H1 (cell line): ENCODE measurements around the gene TOB1. TPM values are rescaled to one million over a fixed set of nuclear protein-coding genes. Genes with fewer than 3 reads are reported as not detected.

Source experiments
- CTCF ChIA-PET: fragments of 300-600 bp; sonication (Branson Sonifier 250); formaldehyde crosslinking; loops from one replicate; lab custom pipeline; 2021; ENCODE audit not compliant: partially characterized antibody; lab: Charles Lee
- POLR2A ChIA-PET: fragments of 300-600 bp; sonication (Branson Sonifier 250); formaldehyde crosslinking; loops from one replicate; lab custom pipeline; 2021; ENCODE audit warnings: inconsistent platforms; ENCODE audit not compliant: partially characterized antibody; lab: Charles Lee
- DNase-seq, 2 experiments: peaks; one replicate each; pipeline versions ENCODE4 v3.0.0 to v3.0.0-alpha.2; 2010 to 2022; ENCODE audit warnings: low spot score in 2 of 2, low read depth in 1 of 2, mixed read lengths in 1 of 2
- FAIRE-seq: peaks from 2 replicates; lab custom pipeline; 2011; peaks lifted over from hg19 to GRCh38; lab: Jason Lieb, UNC
- H2AFZ ChIP-seq: 2 replicates; pipeline ENCODE4 v1.8.1; 2012; ENCODE audit warnings: low read length, inconsistent platforms
- H2AK5ac ChIP-seq: 2 replicates; pipeline ENCODE4 v1.6.1; 2013; ENCODE audit warnings: low read depth, low read length
- H2BK120ac ChIP-seq: replicated peaks from 2 replicates; pipeline ENCODE3; 2013; ENCODE audit warnings: low read depth, low read length, inconsistent platforms
- H2BK12ac ChIP-seq: 2 replicates; pipeline ENCODE4 v1.6.1; 2013; ENCODE audit warnings: low read depth, low read length
- H2BK15ac ChIP-seq: 2 replicates; pipeline ENCODE4 v1.6.1; 2013; ENCODE audit warnings: low read length
- H2BK20ac ChIP-seq: 2 replicates; pipeline ENCODE4 v1.6.1; 2013; ENCODE audit warnings: low read length
- H2BK5ac ChIP-seq: 2 replicates; pipeline ENCODE4 v1.6.1; 2013; ENCODE audit warnings: low read depth, low read length
- H3K14ac ChIP-seq: 2 replicates; pipeline ENCODE4 v1.6.1; 2013; ENCODE audit warnings: inconsistent platforms; ENCODE audit not compliant: insufficient read length
- H3K18ac ChIP-seq: 2 replicates; pipeline ENCODE4 v1.6.1; 2013; ENCODE audit warnings: low read length; ENCODE audit errors: extremely low read depth
- H3K23ac ChIP-seq: 2 replicates; pipeline ENCODE4 v1.6.1; 2013; ENCODE audit warnings: inconsistent platforms; ENCODE audit not compliant: insufficient read length
- H3K23me2 ChIP-seq: 2 replicates; pipeline ENCODE4 v1.6.1; 2013; ENCODE audit warnings: low read depth, low read length
- H3K27ac ChIP-seq: 2 replicates; pipeline ENCODE4 v1.6.1; 2011; ENCODE audit warnings: low read depth, low read length, inconsistent platforms
- H3K27me3 ChIP-seq, 4 experiments: replicated peaks in 1 of 4; 1 replicate in 1 of 4; 2 replicates in 3 of 4; pipeline versions ENCODE4 v1.6.1 to v1.8.1; 2011 to 2013; ENCODE audit warnings: low read length in 3 of 4, mild to moderate bottlenecking in 3 of 4, inconsistent platforms in 2 of 4, mixed read lengths in 2 of 4, moderate library complexity in 1 of 4; ENCODE audit not compliant: control insufficient read depth in 3 of 4, insufficient read depth in 3 of 4; ENCODE audit errors: extremely low read depth in 1 of 4
- H3K36me3 ChIP-seq, 4 experiments: 2 replicates each; pipeline versions ENCODE4 v1.6.1 to v1.8.1; 2011 to 2013; ENCODE audit warnings: mild to moderate bottlenecking in 4 of 4, low read length in 3 of 4, moderate library complexity in 2 of 4, control low read depth in 1 of 4, inconsistent platforms in 1 of 4; ENCODE audit not compliant: insufficient read depth in 4 of 4, control insufficient read depth in 2 of 4
- H3K4ac ChIP-seq: replicated peaks from 2 replicates; pipeline ENCODE3; 2013; ENCODE audit warnings: low read length, low read depth, mixed read lengths, inconsistent platforms; ENCODE audit not compliant: insufficient read length
- H3K4me1 ChIP-seq, 4 experiments: replicated peaks in 1 of 4; 1 replicate in 1 of 4; 2 replicates in 3 of 4; pipeline versions ENCODE4 v1.6.1 to v1.8.1; 2011 to 2013; ENCODE audit warnings: low read length in 3 of 4, inconsistent platforms in 2 of 4, mixed read lengths in 1 of 4; ENCODE audit not compliant: insufficient read depth in 4 of 4, control insufficient read depth in 3 of 4
- H3K4me2 ChIP-seq, 2 experiments: 2 replicates each; pipeline versions ENCODE4 v1.6.1 to v1.8.1; 2011 to 2013; ENCODE audit warnings: low read depth in 2 of 2, low read length in 2 of 2, control low read depth in 1 of 2, inconsistent platforms in 1 of 2, mild to moderate bottlenecking in 1 of 2; ENCODE audit not compliant: insufficient read depth in 1 of 2
- H3K4me3 ChIP-seq, 4 experiments: fragments of 200-600, 300-600 bp in 1 of 4; sonication (generic), shearing (Covaris generic), sonication (Bioruptor Twin) in 1 of 4; 2 replicates each; pipeline versions ENCODE4 v1.5.1 to v1.8.1; 2011 to 2016; ENCODE audit warnings: low read length in 4 of 4, low read depth in 3 of 4, control low read depth in 2 of 4, inconsistent platforms in 2 of 4, mild to moderate bottlenecking in 2 of 4, mixed read lengths in 1 of 4, moderate library complexity in 1 of 4; ENCODE audit not compliant: insufficient read depth in 2 of 4; ENCODE audit errors: extremely low read depth in 1 of 4
- H3K56ac ChIP-seq: replicated peaks from 2 replicates; pipeline ENCODE3; 2013; ENCODE audit warnings: low read depth, mild to moderate bottlenecking, mixed read lengths, low read length, inconsistent platforms; ENCODE audit not compliant: insufficient read length
- H3K79me1 ChIP-seq: 2 replicates; pipeline ENCODE4 v1.6.1; 2013; ENCODE audit warnings: low read depth, low read length, control low read depth
- H3K79me2 ChIP-seq, 2 experiments: 2 replicates each; pipeline versions ENCODE4 v1.6.1 to v1.8.1; 2012 to 2013; ENCODE audit warnings: low read length in 2 of 2, mild to moderate bottlenecking in 2 of 2, inconsistent platforms in 1 of 2; ENCODE audit not compliant: insufficient read depth in 2 of 2, control insufficient read depth in 1 of 2
- H3K9ac ChIP-seq, 4 experiments: replicated peaks in 1 of 4; 1 replicate in 1 of 4; 2 replicates in 3 of 4; pipeline versions ENCODE4 v1.6.1 to v1.8.1; 2011 to 2013; ENCODE audit warnings: low read depth in 3 of 4, low read length in 3 of 4, control low read depth in 2 of 4, mild to moderate bottlenecking in 2 of 4, moderate library complexity in 2 of 4, inconsistent platforms in 1 of 4; ENCODE audit errors: extremely low read depth in 1 of 4
- H3K9me3 ChIP-seq, 2 experiments: 2 replicates each; pipeline versions ENCODE4 v1.6.1 to v1.8.1; 2012 to 2013; ENCODE audit warnings: mild to moderate bottlenecking in 2 of 2, moderate library complexity in 2 of 2, control low read depth in 1 of 2, inconsistent platforms in 1 of 2, low read depth in 1 of 2, low read length in 1 of 2, mixed read lengths in 1 of 2; ENCODE audit not compliant: insufficient read depth in 2 of 2
- H4K20me1 ChIP-seq, 2 experiments: replicated peaks in 1 of 2; 2 replicates each; pipeline versions ENCODE3 to v1.8.1; 2011 to 2013; ENCODE audit warnings: inconsistent platforms in 2 of 2, low read length in 2 of 2, mild to moderate bottlenecking in 1 of 2; ENCODE audit not compliant: insufficient read depth in 2 of 2, control insufficient read depth in 1 of 2
- H4K5ac ChIP-seq: 2 replicates; pipeline ENCODE4 v1.6.1; 2013; ENCODE audit warnings: low read length, low read depth, mixed read lengths, inconsistent platforms; ENCODE audit not compliant: insufficient read length
- H4K8ac ChIP-seq: 2 replicates; pipeline ENCODE4 v1.8.0; 2013; ENCODE audit warnings: mild to moderate bottlenecking, moderate library complexity, low read length, inconsistent platforms; ENCODE audit not compliant: insufficient read depth; ENCODE audit errors: extremely low read depth
- H4K91ac ChIP-seq: replicated peaks from 2 replicates; pipeline ENCODE3; 2013; ENCODE audit warnings: low read length, mixed read lengths, inconsistent platforms; ENCODE audit not compliant: insufficient read length
- BACH1 ChIP-seq: IDR thresholded peaks from 2 replicates; pipeline ENCODE4 v1.6.1; 2012; ENCODE audit warnings: low read length, improper control_type of control experiment
- JUND ChIP-seq: IDR thresholded peaks from 2 replicates; pipeline ENCODE4 v1.6.1; 2011; ENCODE audit warnings: mild to moderate bottlenecking, improper control_type of control experiment, low read length
- RAD21 ChIP-seq, 2 experiments: IDR thresholded peaks in 1 of 2; conservative IDR thresholded peaks in 1 of 2; 2 replicates each; pipeline ENCODE4 v1.6.1; 2011; ENCODE audit warnings: low read depth in 2 of 2, low read length in 2 of 2, improper control_type of control experiment in 1 of 2, inconsistent platforms in 1 of 2, mild to moderate bottlenecking in 1 of 2, moderate library complexity in 1 of 2
- RXRA ChIP-seq: IDR thresholded peaks from 2 replicates; pipeline ENCODE4 v1.6.1; 2011; ENCODE audit warnings: low read depth, mild to moderate bottlenecking, low read length, moderate library complexity; ENCODE audit not compliant: insufficient read depth
- SIX5 ChIP-seq: IDR thresholded peaks from 2 replicates; pipeline ENCODE4 v1.6.1; 2011; ENCODE audit warnings: mild to moderate bottlenecking, low read depth, low read length
- SP1 ChIP-seq: IDR thresholded peaks from 2 replicates; pipeline ENCODE4 v1.6.1; 2011; ENCODE audit warnings: low read depth, low read length
- SP4 ChIP-seq: IDR thresholded peaks from 2 replicates; pipeline ENCODE4 v1.6.1; 2012; ENCODE audit warnings: low read length, inconsistent platforms
- WGBS, 2 experiments: shearing (Covaris generic) in 1 of 2; methylation state at CpG; one replicate each; pipeline versions ENCODE4 v1.1.6 to v1.1.7; 2013 to 2015; ENCODE audit warnings: low lambda C conversion rate in 2 of 2, mixed read lengths in 2 of 2, inconsistent platforms in 1 of 2, low coverage in 1 of 2, missing lambda C conversion rate in 1 of 2; ENCODE audit not compliant: insufficient replicate concordance in 2 of 2, insufficient coverage in 1 of 2, insufficient read length in 1 of 2; ENCODE audit errors: extremely low coverage in 1 of 2, missing lambda C conversion rate in 1 of 2; 5-methylcytosine and 5-hydroxymethylcytosine counted together
- polyA plus RNA-seq, 7 experiments: library from polyadenylated mRNA; depleted of rRNA in 3 of 7; stranded (reverse) in 5 of 7; unstranded in 2 of 7; fragments of >200 nt in 5 of 7; fragments of 200-250 nt in 2 of 7; gene quantifications; 1 replicate in 5 of 7; 2 replicates in 1 of 7; 4 replicates in 1 of 7; pipeline versions ENCODE4 v1.2.1 to v1.2.3, GENCODE V29; 2011 to 2013; ENCODE audit warnings: missing spikeins in 2 of 7, mixed read lengths in 2 of 7
- total RNA-seq: library from RNA; stranded (reverse); fragmentation: NEBNext Ultra II Directional; extraction: Animal tissue kit (Norgen Biotek cat#: 25700); gene quantifications from 2 replicates; pipeline ENCODE4 v1.2.1, GENCODE V29; 2021

TOB1 gene
- total and polyA plus RNA-seq, 2 of the 8 experiments (the other 6 are each of a cell fraction or from before 2014, with no cell fraction given): 14.4 to 20.8 TPM

- no peak overlapping the region for H3K4me3 ChIP-seq
These were observed 18.1 kb downstream of the TOB1 start for GRCh38 chr17:50848039-50848438.

More at GRCh38 chr17:50848039-50848438, 18.1 kb downstream of the TOB1 start:
- Histone ChIP-seq H4K91ac (no peak overlapping the region), H2BK120ac (no peak overlapping the region), H3K23me2 (no peaks in the 10 kb centered on the region; the same call in 1 of the 2 replicates), H2AFZ (no peak overlapping the region), H3K56ac (no peak overlapping the region), H3K18ac (no peak overlapping the region), H3K79me2 (no peaks in the 10 kb centered on the region), H4K5ac (no peak overlapping the region), H4K8ac (no peak overlapping the region), H3K4me1 (peaks cover 2 to 4% (median 3%) of the 10 kb centered on the region in 4 experiments; a peak in 3 of 7 replicates), H4K20me1 (no peaks in the 10 kb centered on the region), H3K27me3 (no peaks in the 10 kb centered on the region), H3K27ac (no peak overlapping the region), H2BK20ac (no peak overlapping the region), H3K9me3 (no peaks in the 10 kb centered on the region), H3K36me3 (no peaks in the 10 kb centered on the region), H2BK12ac (no peak overlapping the region), H2BK15ac (no peak overlapping the region), H3K14ac (no peak overlapping the region), H2BK5ac (no peak overlapping the region), H3K4ac (no peak overlapping the region), H2AK5ac (no peak overlapping the region), H3K9ac (no peak overlapping the region), H3K4me2 (no peak overlapping the region), H3K79me1 (no peaks in the 10 kb centered on the region), H3K23ac (no peak overlapping the region)
- POLR2A ChIA-PET: interaction anchor here (0.8 to 3.8 kb wide), 3 partner anchors 18 to 64 kb away, joined by 3 to 25 read pairs (median 3); partner anchors contain the start of gene TOB1
- 91% methylated on average over 3 of the region's 3 CpGs; no CpG with 5 or more reads in 1 of the 2 experiments for WGBS, 2 experiments
- CTCF ChIA-PET: interaction anchor here (0.9 to 31.7 kb wide), 15 partner anchors 8 to 100 kb away, joined by 3 to 735 read pairs (median 5); partner anchors contain the start of genes TOB1 and WFIKKN2
- DNase-seq: no peak
- no peak for FAIRE-seq
- no peak for TF ChIP-seq SIX5
- TF ChIP-seq BACH1: no peak
- TF ChIP-seq RAD21 (IDR thresholded peaks at IDR 0.05 in 1 of 2, conservative IDR thresholded peaks at IDR 0.05 in 1 of 2; ENCODE audit: low read depth in 2 of 2, low read length in 2 of 2): 0 out of 4 replicates have a peak, but pooled peaks of 1 of the 2 experiments have one; percentile 5
- no peak for TF ChIP-seq RXRA
- TF ChIP-seq JUND: no peak
- no peak for TF ChIP-seq SP1
- TF ChIP-seq SP4: no peak
